Kidney tubule cell (primary cell): ENCODE results near the gene ZIC1.

Experiments used
- DNase-seq: peaks from one replicate; pipeline ENCODE4 v3.0.0-alpha.2; 2018; ENCODE audit warnings: low spot score

ZIC1 gene

DNA sequence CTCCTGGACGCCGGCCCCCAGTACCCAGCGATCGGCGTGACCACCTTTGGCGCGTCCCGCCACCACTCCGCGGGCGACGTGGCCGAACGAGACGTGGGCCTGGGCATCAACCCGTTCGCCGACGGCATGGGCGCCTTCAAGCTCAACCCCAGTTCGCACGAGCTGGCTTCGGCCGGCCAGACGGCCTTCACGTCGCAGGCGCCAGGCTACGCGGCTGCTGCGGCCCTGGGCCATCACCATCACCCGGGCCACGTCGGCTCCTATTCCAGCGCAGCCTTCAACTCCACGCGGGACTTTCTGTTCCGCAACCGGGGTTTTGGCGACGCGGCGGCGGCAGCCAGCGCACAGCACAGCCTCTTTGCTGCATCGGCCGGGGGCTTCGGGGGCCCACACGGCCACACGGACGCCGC lies 956 bp downstream of the ZIC1 start:
- no peak for DNase-seq

GRCh38 chr3:147410526-147411237 lies 1.5 kb downstream of the ZIC1 start:
- peak; percentile 3 for DNase-seq

DNA sequence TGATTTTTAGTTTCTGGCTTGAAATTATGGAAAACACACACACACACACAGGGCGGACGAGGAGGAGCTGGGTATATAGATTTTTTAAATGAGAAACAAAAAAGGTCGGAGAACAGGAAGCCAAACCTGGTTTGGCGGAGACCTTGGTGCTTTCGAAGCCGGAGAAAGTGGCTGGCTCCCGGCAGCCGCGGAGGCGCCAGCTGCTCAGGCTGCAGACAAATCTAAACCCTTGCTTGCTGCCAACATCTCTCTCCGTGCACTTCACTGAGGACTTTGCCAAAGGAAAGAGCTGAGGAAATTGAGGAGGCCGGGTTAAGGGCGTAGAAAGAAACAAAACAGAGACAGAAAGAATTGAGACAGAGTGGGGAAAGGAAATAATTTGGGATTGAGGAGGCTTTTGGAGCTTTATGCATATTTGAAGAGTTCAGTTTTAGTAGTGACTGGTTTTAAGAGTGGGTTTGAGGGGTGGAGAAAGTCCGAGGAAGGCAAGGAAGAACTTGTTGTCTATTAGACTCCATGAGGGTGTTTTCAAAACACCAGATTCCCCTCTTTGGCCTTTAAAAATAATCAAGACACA lies 2.2 kb downstream of the ZIC1 start:
- DNase-seq, result no peak

DNA sequence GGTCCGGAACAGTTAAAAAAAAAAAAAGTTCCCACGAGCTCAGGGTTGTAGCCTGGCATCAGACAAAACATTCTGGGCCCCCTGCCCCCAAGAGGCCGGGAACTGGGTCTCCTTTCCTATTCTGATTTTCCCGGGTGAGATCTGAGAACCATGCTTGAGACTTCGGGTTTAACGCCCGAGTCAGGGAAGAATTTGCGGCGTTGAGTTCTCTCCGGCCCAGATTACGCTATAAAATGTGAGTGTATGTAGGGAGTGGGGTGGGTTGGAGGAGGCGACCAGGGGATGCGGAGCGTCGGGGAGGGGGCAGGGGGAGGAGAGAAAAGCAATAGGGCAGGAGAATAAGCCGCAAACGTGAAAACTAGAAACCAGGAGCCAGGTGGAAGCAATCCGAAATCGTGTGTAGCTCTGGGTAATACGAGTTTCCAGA lies 2.7 kb downstream of the ZIC1 start:
- DNase-seq, result no peak

DNA sequence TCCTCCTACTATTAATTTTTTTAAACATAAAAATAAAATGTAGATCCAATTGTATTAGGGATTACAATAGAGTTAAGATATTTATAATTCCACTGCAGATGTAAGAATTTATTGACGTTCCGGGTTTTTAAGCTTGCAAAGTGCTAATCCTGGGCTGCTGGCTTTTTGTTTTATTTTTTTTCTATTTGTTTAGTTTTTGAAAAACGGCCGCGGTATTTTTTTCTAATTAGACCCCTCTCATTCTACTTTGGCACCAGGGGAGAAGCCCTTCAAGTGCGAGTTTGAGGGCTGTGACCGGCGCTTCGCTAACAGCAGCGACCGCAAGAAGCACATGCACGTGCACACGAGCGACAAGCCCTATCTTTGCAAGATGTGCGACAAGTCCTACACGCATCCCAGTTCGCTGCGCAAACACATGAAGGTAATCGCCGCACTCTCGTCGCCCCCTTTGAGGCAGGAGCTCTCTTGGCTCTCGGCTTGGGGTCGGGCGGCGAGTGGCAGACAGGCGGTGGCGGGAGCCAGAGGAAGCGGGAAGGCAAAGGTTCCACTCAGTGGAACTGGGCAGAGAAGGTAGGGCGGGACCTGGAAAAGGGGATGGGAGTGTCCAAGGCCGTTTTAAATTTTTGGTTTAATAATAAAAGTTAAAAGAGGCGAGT lies 3.2 kb downstream of the ZIC1 start:
- DNase-seq, result no peak

- DNase-seq, result no peak
Measured at GRCh38 chr3:147412917-147413685, 3.9 kb downstream of the ZIC1 start.

DNA sequence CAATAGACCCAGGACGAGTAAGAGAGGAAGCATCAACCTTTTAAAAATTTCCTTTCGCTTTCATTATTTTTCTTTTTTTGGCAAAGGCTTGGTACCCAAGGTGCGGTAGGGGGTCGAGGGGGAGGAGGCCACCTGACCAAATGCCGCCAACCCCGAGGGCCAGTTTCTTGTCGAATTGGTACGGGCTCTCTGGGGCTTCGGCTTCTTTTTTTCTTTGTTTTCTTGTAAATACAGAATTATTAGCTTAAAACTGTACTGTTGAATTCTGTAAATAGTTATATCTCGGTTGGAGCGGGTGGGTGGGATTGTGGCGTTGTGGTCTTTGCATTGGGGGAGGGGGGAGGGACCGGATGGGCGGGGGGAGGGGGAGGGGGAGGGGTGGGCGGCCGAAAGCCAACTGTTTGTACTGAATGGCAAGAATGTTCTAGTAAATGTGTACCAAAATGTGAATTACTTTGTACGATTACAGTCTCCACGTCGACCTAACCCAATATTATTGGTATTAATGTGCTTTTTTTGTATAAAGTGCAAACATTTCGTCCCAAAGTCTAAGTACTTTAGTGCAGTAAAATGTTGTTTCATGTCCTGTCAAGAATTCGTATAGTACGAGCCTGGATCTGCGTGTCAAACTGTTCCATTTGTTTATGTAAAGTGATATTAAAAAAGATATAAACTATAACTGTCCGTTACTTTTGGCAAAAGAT lies 4.7 kb downstream of the ZIC1 start:
- DNase-seq, result no peak

DNA sequence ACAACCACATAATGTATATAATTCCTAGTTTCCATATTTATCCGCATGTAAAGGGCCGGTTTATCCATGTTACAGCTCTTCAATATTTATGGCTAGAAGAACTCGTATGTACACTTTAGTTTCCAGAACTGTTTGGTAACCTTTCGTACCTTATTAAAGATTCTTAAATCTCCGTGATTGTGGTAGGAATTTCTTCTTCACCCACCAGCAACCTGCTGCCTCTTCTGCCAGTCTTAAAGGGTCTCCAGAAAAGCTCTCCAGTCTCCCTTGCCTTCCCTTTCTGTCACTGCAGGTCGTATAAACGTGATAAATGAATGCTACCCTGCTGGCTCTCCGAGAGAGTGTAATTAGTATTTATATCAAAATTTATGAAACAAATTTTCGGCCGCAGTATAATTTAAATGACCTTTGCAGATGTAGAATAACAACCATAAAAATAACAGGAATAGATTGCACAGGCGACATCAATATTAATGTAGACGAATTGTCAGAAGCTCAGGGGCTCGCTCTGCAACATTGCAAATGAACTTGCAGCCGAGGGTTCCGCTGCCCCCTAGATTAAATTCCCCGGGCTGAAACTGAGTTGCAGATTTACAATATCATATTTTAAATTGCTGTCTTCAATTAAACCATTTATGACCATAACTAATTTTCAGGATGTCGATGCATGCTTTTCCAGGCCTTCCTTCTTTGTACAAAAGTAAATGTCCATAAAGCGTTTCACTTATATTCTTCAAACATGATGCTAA lies 5.4 kb downstream of the ZIC1 start:
- DNase-seq, result no peak

DNA sequence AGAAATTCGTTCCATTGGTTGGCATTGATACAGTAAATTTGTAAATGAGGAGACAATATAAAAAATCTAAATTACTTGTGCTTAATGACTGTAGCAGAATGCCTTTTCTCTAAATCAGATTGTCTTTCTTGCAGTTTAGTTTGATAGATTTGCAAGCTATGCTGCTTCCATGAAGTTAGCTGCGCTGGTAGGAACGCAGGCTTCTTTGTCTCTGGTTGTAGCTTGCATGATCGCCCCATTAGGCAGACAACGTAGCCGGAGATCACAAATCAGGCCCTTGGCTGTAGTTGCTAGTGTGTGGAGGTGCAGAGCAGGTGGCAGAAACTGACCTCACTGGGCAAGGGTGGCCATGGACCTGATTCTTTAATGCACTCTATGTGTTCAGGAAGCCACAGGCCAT lies 6.1 kb downstream of the ZIC1 start:
- DNase-seq, result no peak

- no peak for DNase-seq
Measured at GRCh38 chr3:147415874-147416273, 6.7 kb downstream of the ZIC1 start.

- no peak for DNase-seq
Measured at GRCh38 chr3:147416931-147417330, 7.8 kb downstream of the ZIC1 start.

DNA sequence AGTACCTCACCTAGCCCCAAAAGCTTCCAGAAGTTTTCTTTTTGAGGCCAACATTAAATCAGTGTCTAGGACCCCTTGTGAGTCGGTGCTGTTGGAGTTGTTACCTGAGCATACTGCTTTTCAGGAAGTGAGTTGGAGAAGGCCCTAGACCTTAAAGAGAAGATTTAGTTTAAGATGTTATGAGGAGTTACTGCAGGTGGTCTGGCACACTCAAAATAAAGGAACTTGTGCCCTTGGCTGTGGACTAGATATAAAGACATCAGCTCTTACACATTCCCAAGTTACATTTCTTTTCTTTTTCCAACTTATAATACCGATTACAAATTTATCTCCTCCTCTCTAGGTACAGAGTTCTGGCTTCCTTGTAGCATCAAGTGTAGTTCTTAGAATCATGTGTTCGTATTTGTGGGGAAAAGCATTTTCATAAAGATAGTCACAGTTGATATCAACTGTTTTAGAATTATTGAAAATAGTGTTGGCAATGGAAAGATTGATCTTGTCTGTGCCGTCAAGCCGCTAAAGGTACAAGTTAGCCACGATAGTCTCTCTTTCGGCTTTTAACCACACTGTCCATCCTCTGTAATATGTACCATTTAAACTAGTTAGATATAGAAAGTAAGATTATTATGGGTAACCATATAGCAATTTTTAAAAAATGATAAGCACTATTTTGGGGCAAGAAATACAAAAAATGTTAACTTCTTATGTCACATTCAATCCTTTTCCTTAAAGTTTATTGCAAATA lies 8.6 kb downstream of the ZIC1 start:
- DNase-seq, result no peak

GRCh38 chr3:147418371-147418781 lies 9.2 kb downstream of the ZIC1 start:
- no peak for DNase-seq

GRCh38 chr3:147418808-147419701 lies 9.9 kb downstream of the ZIC1 start:
- DNase-seq, result peak; percentile 30

DNA sequence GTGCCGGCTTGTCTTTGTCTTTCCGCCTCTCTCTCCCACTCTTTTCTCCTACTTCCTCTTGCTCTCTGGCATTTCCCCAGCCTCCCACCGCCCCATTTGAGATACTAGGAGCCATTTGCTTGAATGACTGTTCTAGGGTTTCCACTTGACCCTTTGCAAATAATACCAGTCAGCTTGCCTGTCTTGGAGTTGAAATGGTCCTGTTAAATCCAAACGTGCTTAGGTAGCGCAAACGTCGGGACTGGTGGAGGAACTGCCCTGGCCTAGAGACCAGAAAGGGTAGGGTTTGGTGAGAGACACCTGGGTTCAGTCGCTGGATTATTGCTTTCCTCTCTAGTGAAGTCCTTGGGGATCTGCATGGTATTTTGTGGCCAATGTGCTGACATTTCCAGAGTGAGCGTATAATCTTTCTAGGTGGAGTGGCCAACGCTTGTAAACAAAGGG lies 10.6 kb downstream of the ZIC1 start:
- DNase-seq, result no peak

DNA sequence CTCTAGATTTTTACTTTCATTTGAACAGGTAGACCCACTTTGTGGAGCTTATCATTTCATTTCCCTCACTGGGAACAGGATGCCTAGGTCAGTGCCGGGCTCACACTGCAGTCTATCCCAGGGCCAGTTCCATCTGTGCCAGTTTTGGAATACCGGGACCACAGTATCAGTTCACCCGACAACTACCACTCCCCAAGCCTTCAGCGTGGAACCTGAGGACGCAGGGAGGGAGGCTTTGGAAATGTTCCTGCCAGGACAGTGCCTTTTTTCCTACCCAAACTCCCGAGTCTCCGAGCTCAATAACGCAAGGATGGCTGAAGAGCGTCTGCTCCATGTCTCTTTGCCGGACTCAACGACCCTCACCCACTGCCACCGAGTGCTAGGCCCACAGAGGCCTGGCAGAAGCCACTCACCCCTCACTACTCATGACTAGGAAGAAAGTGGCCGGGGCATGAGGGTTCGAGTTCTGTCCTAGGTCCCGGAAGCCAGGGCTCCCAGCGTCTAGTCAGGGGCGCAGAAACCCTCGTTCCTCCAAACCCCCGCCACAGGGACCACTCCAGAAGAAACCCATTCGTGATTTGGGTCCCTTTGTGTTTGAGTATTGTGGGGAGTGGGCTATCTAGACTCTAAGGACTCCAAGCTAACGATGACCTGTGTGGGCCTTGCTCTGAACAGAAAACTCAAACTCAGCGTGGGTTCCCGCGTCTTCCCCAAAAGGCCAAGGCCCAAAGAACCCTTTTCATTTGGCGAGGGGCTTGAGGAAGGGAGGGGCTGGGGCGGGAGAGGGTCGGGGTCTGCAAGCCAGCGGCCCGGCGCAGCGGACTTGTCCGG lies 11.4 kb downstream of the ZIC1 start:
- no peak for DNase-seq

DNA sequence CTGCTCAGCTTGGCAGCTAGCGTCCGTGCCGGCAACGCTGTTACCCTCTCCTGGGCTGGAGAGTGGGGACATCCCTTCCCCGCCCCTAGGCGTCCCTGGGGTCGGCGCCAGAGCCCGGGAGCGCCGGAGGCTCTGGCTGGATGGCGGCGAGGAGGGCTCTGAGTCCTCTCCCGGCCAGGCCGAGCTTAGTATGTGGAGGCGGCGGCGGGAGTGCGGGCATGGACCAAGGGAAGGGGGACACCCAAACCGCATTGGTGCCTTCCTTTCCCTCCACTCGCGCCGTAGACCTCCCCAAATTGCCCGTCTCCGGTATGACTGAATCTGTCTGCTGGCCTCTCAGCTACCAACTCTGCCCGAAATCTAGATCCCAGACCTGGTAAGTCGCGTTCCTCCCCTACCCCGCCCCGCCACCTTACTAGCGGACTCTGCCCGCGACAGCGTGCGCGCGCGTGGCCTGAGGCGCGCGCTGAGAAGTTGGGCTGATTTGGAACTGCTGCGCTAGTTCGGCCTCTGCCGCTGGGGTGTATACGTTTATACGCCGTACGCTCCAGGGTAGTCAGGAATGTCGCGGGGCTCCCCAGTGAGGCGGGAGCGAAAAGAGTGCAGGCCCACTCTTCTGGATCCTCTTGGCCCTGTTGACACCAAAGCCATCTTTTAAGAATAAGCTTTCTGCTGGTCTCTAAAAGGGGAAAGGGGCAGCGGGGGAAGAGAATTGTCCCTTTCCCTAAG lies 12.2 kb downstream of the ZIC1 start:
- no peak for DNase-seq

DNA sequence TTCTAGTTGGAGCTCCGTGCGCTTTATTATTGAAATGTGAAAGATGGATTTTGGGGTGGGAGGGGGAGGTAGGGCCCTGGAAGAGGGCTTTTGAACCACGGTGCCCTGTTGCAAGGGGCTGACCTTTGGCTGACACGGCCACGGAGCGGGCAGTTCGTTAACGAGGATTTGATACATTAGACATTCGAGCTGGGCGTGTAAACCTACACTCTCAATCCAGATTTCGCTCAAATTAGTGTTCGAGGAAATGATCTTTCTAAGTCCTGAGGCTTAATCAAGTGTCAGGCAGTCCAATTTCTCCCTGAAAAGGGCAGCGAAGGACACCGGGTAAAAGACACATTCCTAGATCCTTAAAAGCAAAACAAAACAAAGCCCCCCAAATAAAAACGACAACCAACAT lies 13.0 kb downstream of the ZIC1 start:
- no peak for DNase-seq
